AG04450 (cell line): ENCODE results near the gene GALR2. TPM values are rescaled to one million over a fixed set of nuclear protein-coding genes. Genes with fewer than 3 reads are reported as not detected.
"Not testable (repeated sequence)": the region's sequence is repeated elsewhere in the genome, so short reads cannot be mapped to it uniquely, and the experiment has no call there.

ENCODE experiments used
- CTCF ChIA-PET: fragments of 300-600, 350-600 bp; formaldehyde crosslinking; extraction: SDS; loops from one replicate; lab custom pipeline; 2022; ENCODE audit warnings: antibody characterized with exemption, inconsistent platforms; lab: Charles Lee
- POLR2A ChIA-PET: fragments of 350-600 bp; formaldehyde crosslinking; extraction: SDS; loops from one replicate; lab custom pipeline; 2021; ENCODE audit warnings: antibody characterized with exemption, inconsistent platforms; lab: Yijun Ruan, JAX
- DNase-seq: peaks from one replicate; pipeline ENCODE4 v3.0.0-alpha.2; 2011; ENCODE audit warnings: low read depth, low spot score
- H3K27ac ChIP-seq: one replicate; pipeline ENCODE4 v1.5.1; 2012; ENCODE audit warnings: low read depth, low read length, control low read depth
- H3K27me3 ChIP-seq: one replicate; pipeline ENCODE4 v1.6.0; 2012; ENCODE audit warnings: low read length; ENCODE audit not compliant: control insufficient read depth, insufficient read depth
- H3K4me3 ChIP-seq: 2 replicates; pipeline ENCODE4 v1.5.1; 2011; ENCODE audit warnings: mild to moderate bottlenecking, low read depth, low read length, control low read depth
- H3K9me3 ChIP-seq: 2 replicates; pipeline ENCODE4 v1.5.1; 2012; ENCODE audit warnings: low read length; ENCODE audit not compliant: control insufficient read depth, insufficient read depth
- CTCF ChIP-seq: IDR thresholded peaks from 2 replicates; pipeline ENCODE4 v1.5.1; 2011; ENCODE audit warnings: low read depth, low read length, control low read depth, inconsistent platforms
- polyA plus RNA-seq: library from polyadenylated mRNA; depleted of rRNA; stranded (reverse); fragments of >200 nt; gene quantifications from 2 replicates; pipeline ENCODE4 v1.2.3, GENCODE V29; 2011

Gene GALR2
- polyA plus RNA-seq, 1 experiment = not detected

- no peak for DNase-seq
- Histone ChIP-seq H3K27me3 (no peaks in the 10 kb centered on the region), H3K9me3 (peaks cover 6% of the 10 kb centered on the region; the same call in 1 of the 2 replicates), H3K4me3 (no peak overlapping the region), H3K27ac (no peak overlapping the region)
- POLR2A ChIA-PET = interaction anchor here (0.8 kb wide), 1 partner anchor 58 kb away, joined by 3 read pairs; no protein-coding TSS in a partner anchor
- CTCF ChIA-PET = interaction anchor here (2.6 kb wide), 1 partner anchor 23 kb away, joined by 9 read pairs; no protein-coding TSS in a partner anchor
- no peak for TF ChIP-seq CTCF
These were observed 37.9 kb upstream of the GALR2 start for GRCh38 chr17:76036497-76037261.

GRCh38 chr17:76038050-76038449 is 36.5 kb upstream of the GALR2 start:
- CTCF ChIA-PET = interaction anchor here (2.6 kb wide), 1 partner anchor 24 kb away, joined by 9 read pairs; no protein-coding TSS in a partner anchor
- Histone ChIP-seq H3K27me3 (no peaks in the 10 kb centered on the region), H3K9me3 (peaks cover 2% of the 10 kb centered on the region; the same call in 1 of the 2 replicates), H3K27ac (no peak overlapping the region), H3K4me3 (no peak overlapping the region)
- POLR2A ChIA-PET = no interaction called here
- TF ChIP-seq CTCF = no peak
- no peak for DNase-seq

- POLR2A ChIA-PET = no interaction called here
- H3K9me3 ChIP-seq = no peaks in the 10 kb centered on the region
These were observed 35.5 kb upstream of the GALR2 start for GRCh38 chr17:76039121-76039520.

DNA sequence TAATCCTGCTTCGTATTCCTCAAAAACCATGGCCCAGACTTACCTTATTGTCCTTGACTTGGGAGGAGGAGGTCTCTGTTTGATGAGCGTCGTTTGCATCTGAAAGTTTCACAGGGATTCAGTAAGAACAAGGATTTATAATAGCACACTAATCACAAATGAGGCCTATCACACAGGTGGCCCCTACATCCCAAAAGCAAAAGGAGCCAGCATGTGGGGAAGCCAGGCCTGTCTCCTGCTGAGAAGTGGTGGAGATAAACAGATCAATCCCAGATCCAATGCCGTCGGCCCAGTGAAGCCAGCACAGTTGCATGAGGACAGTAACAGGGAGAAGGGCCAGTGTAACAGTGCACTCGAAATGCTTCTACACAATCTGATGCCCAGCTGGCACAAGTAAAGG is 34.2 kb upstream of the GALR2 start:
- POLR2A ChIA-PET = no interaction called here
- TF ChIP-seq CTCF = no peak

More at GRCh38 chr17:76039121-76039520, 35.5 kb upstream of the GALR2 start:
- no peak for DNase-seq
- Histone ChIP-seq H3K4me3 (no peak overlapping the region), H3K27ac (no peak overlapping the region), H3K27me3 (no peaks in the 10 kb centered on the region)
- CTCF ChIA-PET = interaction anchor here (1.0 to 2.6 kb wide), 2 partner anchors 25 to 39 kb away, joined by 3 to 9 read pairs; partner anchors contain the start of gene CDK3
- TF ChIP-seq CTCF = no peak

DNA sequence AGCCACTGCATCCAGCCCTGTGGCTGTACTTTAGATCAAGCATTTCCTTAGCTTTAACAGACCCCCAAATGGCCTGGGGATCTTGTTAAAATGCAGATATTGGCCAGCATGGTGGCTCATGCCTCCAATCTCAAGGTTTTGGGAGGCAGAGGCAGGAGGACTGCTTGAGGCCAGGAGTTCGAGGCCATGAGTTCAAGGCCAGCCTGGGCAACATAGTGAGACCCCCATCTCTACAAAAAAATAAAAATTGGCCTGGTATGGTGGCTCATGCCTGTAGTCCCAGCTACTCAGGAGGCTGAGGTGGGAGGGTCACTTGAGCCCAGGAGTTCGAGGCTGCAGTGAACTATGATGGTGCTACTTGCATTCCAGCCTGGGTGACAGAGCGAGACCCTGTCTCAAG is 31.7 kb upstream of the GALR2 start:
- CTCF ChIA-PET = interaction anchor here (1.4 kb wide), 1 partner anchor 29 kb away, joined by 7 read pairs; no protein-coding TSS in a partner anchor
- H3K27ac ChIP-seq, DNase-seq, H3K4me3 ChIP-seq, H3K9me3 ChIP-seq, H3K27me3 ChIP-seq, POLR2A ChIA-PET: not testable (repeated sequence)

More for the DNA sequence above, 34.2 kb upstream of the GALR2 start:
- CTCF ChIA-PET = no interaction called here
- Histone ChIP-seq H3K4me3 (no peak overlapping the region), H3K27me3 (no peaks in the 10 kb centered on the region), H3K9me3 (no peaks in the 10 kb centered on the region), H3K27ac (no peak overlapping the region)
- DNase-seq = no peak

DNA sequence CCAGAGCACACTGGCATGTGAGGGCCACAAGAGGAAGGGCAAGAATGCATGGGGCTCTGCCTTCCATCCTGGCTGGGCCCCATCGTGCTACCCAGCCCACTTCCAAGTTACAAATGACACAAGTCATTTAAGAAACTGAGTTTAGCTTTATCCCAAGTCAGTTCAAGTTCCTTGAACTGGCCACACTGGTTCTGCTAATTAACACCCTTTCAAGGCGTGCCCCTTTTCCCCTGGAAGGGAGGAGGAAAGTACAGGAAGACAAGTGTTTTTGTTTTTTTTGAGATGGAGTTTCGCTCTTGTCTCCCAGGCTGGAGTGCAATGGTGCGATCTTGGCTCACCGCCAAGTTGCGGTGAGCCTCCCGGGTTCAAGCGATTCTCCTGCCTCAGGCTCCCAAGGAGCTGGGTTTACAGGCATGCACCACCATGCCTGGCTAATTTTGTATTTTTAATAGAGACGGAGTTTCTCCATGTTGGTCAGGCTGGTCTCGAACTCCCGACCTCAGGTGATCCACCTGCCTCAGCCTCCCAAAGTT is 30.0 kb upstream of the GALR2 start:
- H3K27ac ChIP-seq, CTCF ChIA-PET, H3K4me3 ChIP-seq, H3K9me3 ChIP-seq, H3K27me3 ChIP-seq, DNase-seq: not testable (repeated sequence)
- POLR2A ChIA-PET = interaction anchor here (0.7 kb wide), 1 partner anchor 31 kb away, joined by 3 read pairs; no protein-coding TSS in a partner anchor
